Aorta (tissue), 5 donors: Measurements from ENCODE around the gene BRSK1. TPM values are rescaled to one million over a fixed set of nuclear protein-coding genes. Genes with fewer than 3 reads are reported as not detected.

Experiments
- ATAC-seq: fragments of 200-7000 bp; cut with Tn5 transposase; one replicate; pipeline ENCODE4 v1.9.1; 2022; ENCODE audit warnings: moderate library complexity; ENCODE audit not compliant: low FRiP score
- DNase-seq, 2 donors: peaks; one replicate each; pipeline ENCODE4 v3.0.0-alpha.2; 2020
- H3K27ac ChIP-seq, 2 donors: one replicate each; pipeline ENCODE4 v1.5.1; 2013; ENCODE audit warnings: low read length in 2 of 2, mild to moderate bottlenecking in 2 of 2, moderate library complexity in 2 of 2, control low read depth in 1 of 2, inconsistent platforms in 1 of 2, low read depth in 1 of 2
- H3K27me3 ChIP-seq, 2 donors: one replicate each; pipeline ENCODE4 v1.6.1; 2013; ENCODE audit warnings: control low read depth in 1 of 2, low read length in 1 of 2, mild to moderate bottlenecking in 1 of 2, moderate library complexity in 1 of 2; ENCODE audit not compliant: insufficient read depth in 2 of 2, control insufficient read depth in 1 of 2
- H3K36me3 ChIP-seq, 2 donors: one replicate each; pipeline ENCODE4 v1.6.1; 2013; ENCODE audit warnings: control low read depth in 1 of 2, low read length in 1 of 2, mild to moderate bottlenecking in 1 of 2; ENCODE audit not compliant: insufficient read depth in 2 of 2, control insufficient read depth in 1 of 2
- H3K4me1 ChIP-seq, 2 donors: one replicate each; pipeline ENCODE4 v1.6.1; 2013; ENCODE audit warnings: low read length in 2 of 2, control low read depth in 1 of 2, mild to moderate bottlenecking in 1 of 2, moderate library complexity in 1 of 2; ENCODE audit not compliant: insufficient read depth in 2 of 2, control insufficient read depth in 1 of 2
- H3K4me3 ChIP-seq, 2 donors: one replicate each; pipeline ENCODE4 v1.5.1; 2013; ENCODE audit warnings: low read length in 2 of 2, control low read depth in 1 of 2, mild to moderate bottlenecking in 1 of 2
- H3K9me3 ChIP-seq: one replicate; pipeline ENCODE4 v1.6.1; 2013; ENCODE audit warnings: mild to moderate bottlenecking, low read length; ENCODE audit not compliant: control insufficient read depth
- WGBS, 2 donors: extraction: QIAGEN DNeasy Blood & Tissue Kit; methylation state at CpG; one replicate each; pipeline ENCODE4 v1.1.7; 2013; 5-methylcytosine and 5-hydroxymethylcytosine counted together
- intact Hi-C, 2 donors: fragments of 100-400 bp; cut with DNase I; formaldehyde crosslinking; loops; one replicate each; pipeline versions ENCODE4 v1.14.2 to v1.15.0; 2022
- polyA plus RNA-seq, 2 donors: library from polyadenylated mRNA; stranded (reverse); fragments of 200-250 nt; gene quantifications; one replicate each; pipeline ENCODE4 v1.2.3, GENCODE V29; 2013
- total RNA-seq, 2 donors: library from RNA; stranded (reverse); fragmentation: NEBNext Ultra II Directional; extraction: Animal tissue kit (Norgen Biotek cat#: 25700); gene quantifications; one replicate each; pipeline ENCODE4 v1.2.1, GENCODE V29; 2021
- donor health status: healthy with polysubstance abuse.
- donor health status: Bipolar disorder and iron deficiency.
- donor health status: DM: no; HTN: no; CAD: no.
- donor health status: DM: no; HTN: no; CAD: no.
- donor health status: DM: yes; HTN: yes; CAD: no.

BRSK1 gene
- total and polyA plus RNA-seq, 4 donors, result 4.8 to 25.1 (median 16.3) TPM

DNA sequence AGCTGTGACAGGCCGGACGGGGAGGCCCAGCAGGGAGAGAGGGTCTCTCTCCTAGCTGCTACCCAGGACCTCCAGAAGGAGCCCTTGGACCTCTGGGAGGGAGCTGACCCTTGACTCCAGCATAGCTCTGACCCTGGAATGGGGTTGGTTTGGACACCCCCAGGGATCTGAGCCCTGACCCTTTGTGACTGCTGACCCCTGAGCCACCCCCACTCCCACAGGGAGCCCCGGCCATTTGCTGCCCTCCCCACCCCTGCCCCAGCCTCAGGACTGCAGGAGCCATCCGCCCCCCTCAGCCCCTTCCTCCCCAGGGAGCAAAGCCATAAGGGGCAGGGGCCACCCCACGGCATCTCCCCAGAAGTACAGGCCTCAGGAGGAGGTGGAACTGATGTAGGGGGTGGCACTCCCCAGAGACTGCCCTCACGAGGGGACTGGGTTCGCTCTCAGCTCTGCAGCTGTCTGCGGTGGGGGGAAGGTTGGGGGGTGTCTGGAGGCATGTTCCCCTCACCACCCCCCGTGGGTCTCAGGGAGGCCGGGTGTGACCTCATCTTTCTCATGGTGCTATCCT, 63.7 kb downstream of the BRSK1 start:
- Histone ChIP-seq H3K27me3 (no peaks in the 10 kb centered on the region), H3K4me1 (no peaks in the 10 kb centered on the region), H3K4me3 (no peak overlapping the region), H3K27ac (no peak overlapping the region), H3K36me3 (no peaks in the 10 kb centered on the region), H3K9me3 (no peaks in the 10 kb centered on the region)
- DNase-seq (no peak), ATAC-seq (no peak)
- 77 to 86% methylated on average over 10 of the region's 10 CpGs for WGBS, 2 donors
- intact Hi-C loops, result no loop called here

DNA sequence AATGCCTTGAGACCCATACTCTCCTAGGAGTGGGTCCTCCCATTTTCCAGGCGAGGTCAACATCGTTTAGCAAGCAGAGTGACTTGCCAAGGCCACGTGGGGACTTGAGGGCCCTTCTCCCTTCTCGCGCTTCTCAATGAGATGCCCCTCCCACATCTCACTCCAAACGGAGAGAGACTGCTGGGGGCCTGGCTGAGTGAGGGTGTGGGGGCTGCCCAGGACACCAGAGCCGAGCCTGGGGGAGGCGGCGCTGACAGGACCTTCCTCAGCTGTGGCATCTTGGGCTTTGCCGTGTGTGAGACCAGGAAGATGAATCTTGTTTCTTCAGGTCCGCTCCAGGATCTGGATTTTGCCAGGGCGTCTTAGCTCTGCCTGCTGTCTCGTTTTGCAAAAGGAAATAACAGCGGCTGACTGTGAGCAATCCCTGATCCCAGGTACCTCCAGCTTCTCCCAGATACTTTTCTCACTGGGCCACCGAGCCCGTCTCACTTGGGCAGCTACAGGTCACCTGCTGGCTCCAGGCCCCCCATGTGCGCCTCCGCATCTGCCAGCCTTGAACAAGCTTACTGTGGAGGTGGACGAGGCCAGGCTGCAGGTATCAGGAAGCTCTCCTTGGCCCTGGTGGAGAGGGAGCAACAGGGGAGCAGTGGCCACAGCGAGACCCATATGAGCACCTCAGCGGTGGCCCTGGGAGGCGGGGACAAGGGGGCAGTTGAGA, 64.7 kb downstream of the BRSK1 start:
- H3K9me3 ChIP-seq, result no peaks in the 10 kb centered on the region
- H3K36me3 ChIP-seq, result no peaks in the 10 kb centered on the region
- no peaks in the 10 kb centered on the region for H3K4me1 ChIP-seq
- intact Hi-C loops, result no loop called here
- no peak for DNase-seq
- no peak overlapping the region for H3K4me3 ChIP-seq
- no peak overlapping the region for H3K27ac ChIP-seq
- H3K27me3 ChIP-seq, result no peaks in the 10 kb centered on the region
- WGBS, 2 donors, result 70 to 79% methylated on average over 22 of the region's 22 CpGs
- ATAC-seq, result no peak

DNA sequence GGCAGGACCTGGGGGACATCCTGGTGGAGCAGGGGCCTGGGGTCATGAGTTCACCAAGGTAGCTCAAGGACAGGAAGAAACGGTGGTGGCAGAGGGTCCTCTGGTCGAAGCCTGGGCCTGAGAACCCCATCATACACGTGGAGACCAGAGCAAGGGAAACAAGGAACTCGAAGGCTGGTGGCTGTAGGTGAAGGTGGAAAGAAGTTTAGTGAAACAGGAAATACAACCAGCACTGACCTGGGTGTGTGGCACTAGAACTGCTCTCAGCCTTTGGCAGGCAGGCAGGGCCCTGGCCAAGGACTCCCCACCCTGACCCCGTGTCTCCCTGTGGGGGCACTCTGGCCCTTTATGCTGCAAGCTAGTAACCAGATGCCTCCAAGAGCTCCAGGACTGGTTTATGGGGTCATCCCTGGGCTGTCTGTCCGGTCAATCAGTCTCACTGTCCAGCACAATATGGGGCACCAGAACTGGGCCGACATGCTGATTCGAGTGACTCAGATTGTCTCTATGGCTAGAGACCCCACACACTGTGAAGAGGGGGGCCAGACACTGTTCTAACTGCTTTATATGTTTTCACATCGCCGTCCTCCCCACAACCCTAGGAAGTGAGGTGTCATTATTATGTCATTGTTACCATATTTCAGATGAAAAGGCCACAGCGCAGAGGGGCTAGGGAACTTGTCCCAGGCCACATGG, 67.0 kb downstream of the BRSK1 start:
- ATAC-seq, result no peak
- H3K27me3 ChIP-seq, result no peaks in the 10 kb centered on the region
- WGBS, 2 donors, result 60 to 66% methylated on average over 11 of the region's 11 CpGs

DNA sequence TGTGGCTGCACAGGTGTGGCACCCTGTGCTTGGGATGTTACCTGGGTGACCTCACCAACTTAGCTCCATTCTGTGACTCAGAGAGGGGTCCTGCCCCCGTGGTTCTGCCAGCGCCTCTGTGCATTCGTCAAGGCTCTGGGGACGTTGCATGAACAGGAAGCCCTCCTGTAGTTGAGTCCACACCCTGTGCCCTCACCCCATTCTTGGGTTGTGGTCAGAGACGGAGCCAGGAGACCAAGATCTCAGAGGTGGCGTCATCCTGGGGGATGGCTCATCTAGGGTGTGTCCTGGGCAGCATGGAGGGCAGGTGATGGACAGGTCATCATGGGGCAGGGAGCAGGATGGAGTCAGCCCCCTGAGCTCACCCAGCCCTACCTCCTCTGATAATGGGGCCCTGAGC, 68.2 kb downstream of the BRSK1 start:
- Histone ChIP-seq H3K4me1 (no peaks in the 10 kb centered on the region), H3K9me3 (no peaks in the 10 kb centered on the region), H3K27me3 (no peaks in the 10 kb centered on the region), H3K27ac (no peak overlapping the region), H3K4me3 (no peak overlapping the region), H3K36me3 (no peaks in the 10 kb centered on the region)
- WGBS, 2 donors, result 64 to 70% methylated on average over 6 of the region's 6 CpGs
- DNase-seq (no peak), ATAC-seq (no peak)
- intact Hi-C loops, result no loop called here

More for the DNA sequence above, 67.0 kb downstream of the BRSK1 start:
- Histone ChIP-seq H3K4me1 (no peaks in the 10 kb centered on the region), H3K9me3 (no peaks in the 10 kb centered on the region), H3K36me3 (no peaks in the 10 kb centered on the region), H3K27ac (no peak overlapping the region), H3K4me3 (no peak overlapping the region)
- no peak for DNase-seq
- intact Hi-C loops, result no loop called here

DNA sequence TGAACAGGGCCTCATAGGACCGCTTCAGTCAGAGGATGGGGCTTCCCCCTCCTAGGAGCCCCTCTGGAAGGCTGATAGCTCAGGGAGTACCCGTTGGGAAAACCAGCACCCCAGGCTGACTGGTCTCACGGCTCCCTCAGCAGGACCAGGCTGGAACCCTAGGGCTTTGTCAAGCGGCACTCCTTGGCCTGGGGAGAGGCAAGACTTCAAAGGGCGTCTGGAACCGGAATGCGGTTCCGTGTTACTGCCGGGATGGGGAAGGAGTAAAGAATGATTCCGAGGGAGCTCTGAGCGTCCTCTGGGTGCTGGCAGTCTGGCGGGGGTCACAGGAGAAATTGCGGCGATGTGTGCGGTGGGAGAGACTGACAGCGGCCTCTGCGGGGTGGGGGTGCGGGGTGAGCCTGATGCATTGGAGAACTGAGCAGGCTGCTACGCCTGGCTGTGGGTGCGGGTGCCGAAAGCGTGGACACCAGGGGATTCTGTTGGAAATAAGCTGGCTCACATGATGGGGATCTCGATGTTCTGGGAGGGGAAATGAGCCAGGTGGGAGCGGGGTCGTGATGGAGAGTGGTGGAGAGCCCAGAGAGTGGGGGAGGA, 68.8 kb downstream of the BRSK1 start:
- Histone ChIP-seq H3K4me3 (no peak overlapping the region), H3K36me3 (no peaks in the 10 kb centered on the region), H3K27ac (no peak overlapping the region), H3K27me3 (no peaks in the 10 kb centered on the region), H3K9me3 (no peaks in the 10 kb centered on the region), H3K4me1 (no peaks in the 10 kb centered on the region)
- DNase-seq (no peak), ATAC-seq (no peak)
- intact Hi-C loops, result no loop called here
- 55 to 58% methylated on average over 25 of the region's 25 CpGs for WGBS, 2 donors

DNA sequence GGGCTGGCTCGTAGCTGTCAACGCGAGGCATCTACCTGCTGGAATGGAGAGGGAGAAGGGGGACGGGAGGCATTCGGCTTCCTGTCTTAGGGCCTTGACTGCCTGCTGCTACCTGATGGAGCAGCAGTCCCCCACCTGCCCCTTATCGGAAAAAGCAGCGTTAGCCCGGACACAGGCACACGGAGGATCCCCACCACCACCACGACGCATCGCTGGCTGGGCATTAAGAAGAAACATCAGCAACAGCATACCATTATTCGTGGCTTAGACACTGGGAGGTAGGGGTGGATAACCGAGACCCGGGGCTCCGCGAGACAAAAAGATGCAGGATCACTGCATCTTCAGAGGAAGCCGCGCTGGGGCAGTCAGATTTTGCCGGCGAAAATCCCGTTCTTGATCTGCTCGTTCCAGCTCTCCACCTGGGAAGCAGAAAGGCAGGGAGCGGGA, 69.6 kb downstream of the BRSK1 start:
- Histone ChIP-seq H3K9me3 (no peaks in the 10 kb centered on the region), H3K27me3 (no peaks in the 10 kb centered on the region), H3K4me3 (no peak overlapping the region), H3K36me3 (no peaks in the 10 kb centered on the region), H3K4me1 (no peaks in the 10 kb centered on the region), H3K27ac (no peak overlapping the region)
- WGBS, 2 donors, result 3 to 5% methylated on average over 24 of the region's 24 CpGs
- DNase-seq (no peak), ATAC-seq (no peak)
- intact Hi-C loops, result no loop called here

DNA sequence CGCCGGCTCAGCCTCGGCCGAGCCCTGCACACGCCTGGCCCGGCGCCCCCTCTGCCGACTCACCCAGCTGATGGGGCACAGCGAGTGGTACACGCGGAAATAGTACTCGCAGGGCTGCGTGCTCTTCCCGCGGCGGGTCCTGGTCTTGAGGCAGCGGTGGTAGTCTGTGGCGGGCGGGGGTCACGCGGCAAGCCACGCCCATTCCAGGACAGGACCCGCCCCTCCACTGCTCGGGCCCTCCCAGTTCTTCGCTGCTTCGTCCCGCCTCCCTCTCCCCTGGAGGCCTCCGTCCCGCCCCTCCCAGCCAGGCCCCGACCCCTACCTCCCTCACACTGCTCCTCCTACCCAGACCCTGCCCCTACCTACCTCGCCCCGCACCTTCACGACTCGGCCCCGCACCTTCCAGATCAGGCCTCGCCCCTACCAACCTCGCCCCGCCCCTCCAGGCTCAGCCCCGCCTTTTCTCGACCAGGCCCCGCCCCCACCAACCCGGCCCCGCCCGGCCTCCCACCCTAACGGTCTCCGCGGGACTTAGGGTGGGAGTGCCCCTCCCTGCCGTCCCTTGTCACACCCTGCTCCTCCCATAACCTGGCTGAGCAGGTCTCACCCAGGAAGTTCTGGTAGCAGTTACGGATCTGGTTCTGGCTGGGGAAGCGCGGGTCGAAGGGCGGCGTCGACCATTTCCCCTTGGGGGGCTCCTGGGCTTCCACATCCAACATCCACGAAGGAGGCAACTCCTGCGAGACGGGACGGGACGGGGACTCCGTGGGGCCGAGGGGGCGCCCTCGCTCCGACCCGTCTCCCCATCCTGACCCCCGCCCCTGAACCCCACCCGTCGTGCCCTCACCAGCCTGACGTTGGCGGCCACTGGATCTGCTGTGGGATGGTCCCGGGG, 70.3 kb downstream of the BRSK1 start:
- 1 to 2% methylated on average over 58 to 72 of the region's 72 CpGs for WGBS, 2 donors
- ATAC-seq (peak; percentile 84), DNase-seq (peak; percentile 78 to 90)
- H3K4me3 ChIP-seq, result no peak overlapping the region
- no peaks in the 10 kb centered on the region for H3K9me3 ChIP-seq
- no peaks in the 10 kb centered on the region for H3K4me1 ChIP-seq
- H3K27ac ChIP-seq, result no peak overlapping the region
- intact Hi-C loops, result no loop called here
- H3K27me3 ChIP-seq, result no peaks in the 10 kb centered on the region
- H3K36me3 ChIP-seq, result no peaks in the 10 kb centered on the region

DNA sequence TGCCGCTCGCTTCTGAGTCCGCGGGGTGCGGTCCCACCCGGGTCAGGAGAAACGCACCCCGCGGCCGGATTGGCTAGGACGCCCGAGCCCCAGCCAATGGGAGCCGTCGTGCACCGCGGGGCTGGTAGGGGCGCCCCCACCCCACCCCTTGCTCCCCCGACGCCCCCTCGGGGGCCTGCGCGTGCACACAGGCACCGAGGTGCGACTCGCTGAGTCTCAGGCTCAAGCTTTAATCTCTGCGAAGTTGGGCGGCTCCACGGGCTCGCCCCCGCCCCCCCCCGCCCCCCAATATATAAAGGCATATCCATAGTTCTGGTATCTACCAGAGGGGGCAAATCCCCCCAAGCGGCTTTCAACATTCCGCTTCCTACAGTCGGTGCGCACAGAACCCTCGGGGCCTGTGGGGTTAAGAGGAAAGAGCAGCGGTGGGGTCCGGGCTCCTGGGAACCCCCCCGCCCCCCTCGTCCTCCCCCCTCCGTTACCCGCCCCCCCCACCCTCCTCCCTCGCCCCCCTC, 71.0 kb downstream of the BRSK1 start, which contains the start of gene COX6B2:
TSS of gene COX6B2 (minus strand) at position 22 of the 515 bp plus-strand sequence. CDS start 198 bp downstream, outside the sequence.
- 2% methylated on average over 39 to 41 of the region's 43 CpGs for WGBS, 2 donors
- Histone ChIP-seq H3K9me3 (no peaks in the 10 kb centered on the region), H3K4me3 (no peak within 1 kb of the TSS), H3K36me3 (no peaks in the 10 kb centered on the region), H3K27ac (no peak within 1 kb of the TSS), H3K27me3 (no peaks in the 10 kb centered on the region), H3K4me1 (no peaks in the 10 kb centered on the region)
- no peak for ATAC-seq
- DNase-seq, result no peak
- intact Hi-C loops, result no loop called here
